Cardiac muscle cell (in vitro differentiated cells and primary cell): ENCODE measurements around the gene GLRA3. TPM values are rescaled to one million over a fixed set of nuclear protein-coding genes. Genes with fewer than 3 reads are reported as not detected.

Source experiments
- DNase-seq, 2 donors: peaks; one replicate each; pipeline versions ENCODE4 v3.0.0 to v3.0.0-alpha.2; 2010 to 2017; ENCODE audit warnings: low read depth in 1 of 2, low spot score in 1 of 2
- H3K27ac ChIP-seq: fragments of 200-600 bp; sonication (generic); 2 replicates; pipeline ENCODE4 v1.5.1; 2016
- H3K27me3 ChIP-seq: fragments of 200-600 bp; sonication (generic); 2 replicates; pipeline ENCODE4 v1.6.0; 2016; ENCODE audit warnings: control low read depth
- H3K36me3 ChIP-seq: fragments of 200-600 bp; sonication (generic); 2 replicates; pipeline ENCODE4 v1.5.1; 2016; ENCODE audit warnings: control low read depth
- H3K4me1 ChIP-seq: fragments of 200-600 bp; sonication (generic); 2 replicates; pipeline ENCODE4 v1.8.1; 2017; ENCODE audit warnings: low read depth, mild to moderate bottlenecking, mixed run types
- H3K4me3 ChIP-seq: fragments of 200-600 bp; sonication (generic); 2 replicates; pipeline ENCODE4 v1.5.1; 2016; ENCODE audit warnings: mild to moderate bottlenecking
- H3K9me3 ChIP-seq: fragments of 200-600 bp; sonication (generic); 2 replicates; pipeline ENCODE4 v1.5.1; 2017; ENCODE audit warnings: low read depth, mild to moderate bottlenecking, control low read depth
- polyA plus RNA-seq: library from polyadenylated mRNA; unstranded; fragments of >200 nt; fragmentation: Nextera tagmentation; extraction: Ambion mirVana; gene quantifications from 2 replicates; pipeline ENCODE4 v1.2.1, GENCODE V29; 2016
- total RNA-seq: library from RNA; depleted of rRNA; stranded (reverse); fragments of >200 nt; gene quantifications from 2 replicates; pipeline ENCODE4 v1.2.3, GENCODE V29; 2016
- TF ChIP-seq, protein P1 (sequence below): IDR thresholded peaks from 2 replicates; pipeline ENCODE4 v1.5.1; 2012; ENCODE audit warnings: low read depth, mild to moderate bottlenecking, low read length

Gene GLRA3
- total and polyA plus RNA-seq, 2 experiments from 2014 or later: not detected

DNA sequence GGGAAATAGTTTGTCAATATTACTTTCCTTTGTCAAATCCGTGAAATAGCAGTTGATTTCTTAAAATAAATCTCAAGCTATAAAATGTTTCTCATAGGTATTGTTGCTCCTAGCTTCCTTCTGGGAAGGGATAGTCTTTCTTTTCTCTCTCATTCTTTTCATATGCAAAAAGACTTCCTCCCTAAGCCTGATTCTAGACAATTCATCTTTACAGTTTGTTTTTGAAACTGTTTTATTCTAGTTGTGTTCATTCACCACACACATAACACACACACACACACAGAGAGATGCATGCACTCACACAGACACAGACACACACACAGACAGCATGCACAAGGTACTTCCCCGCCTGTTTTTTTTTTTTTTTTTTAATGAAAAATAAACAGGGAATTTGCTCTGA lies 18.2 kb downstream of the GLRA3 start:
- Histone ChIP-seq H3K27me3 (no peaks in the 10 kb centered on the region), H3K4me3 (no peak overlapping the region), H3K36me3 (no peaks in the 10 kb centered on the region), H3K4me1 (no peaks in the 10 kb centered on the region), H3K27ac (no peak overlapping the region), H3K9me3 (no peaks in the 10 kb centered on the region)
- TF ChIP-seq, protein P1, sequence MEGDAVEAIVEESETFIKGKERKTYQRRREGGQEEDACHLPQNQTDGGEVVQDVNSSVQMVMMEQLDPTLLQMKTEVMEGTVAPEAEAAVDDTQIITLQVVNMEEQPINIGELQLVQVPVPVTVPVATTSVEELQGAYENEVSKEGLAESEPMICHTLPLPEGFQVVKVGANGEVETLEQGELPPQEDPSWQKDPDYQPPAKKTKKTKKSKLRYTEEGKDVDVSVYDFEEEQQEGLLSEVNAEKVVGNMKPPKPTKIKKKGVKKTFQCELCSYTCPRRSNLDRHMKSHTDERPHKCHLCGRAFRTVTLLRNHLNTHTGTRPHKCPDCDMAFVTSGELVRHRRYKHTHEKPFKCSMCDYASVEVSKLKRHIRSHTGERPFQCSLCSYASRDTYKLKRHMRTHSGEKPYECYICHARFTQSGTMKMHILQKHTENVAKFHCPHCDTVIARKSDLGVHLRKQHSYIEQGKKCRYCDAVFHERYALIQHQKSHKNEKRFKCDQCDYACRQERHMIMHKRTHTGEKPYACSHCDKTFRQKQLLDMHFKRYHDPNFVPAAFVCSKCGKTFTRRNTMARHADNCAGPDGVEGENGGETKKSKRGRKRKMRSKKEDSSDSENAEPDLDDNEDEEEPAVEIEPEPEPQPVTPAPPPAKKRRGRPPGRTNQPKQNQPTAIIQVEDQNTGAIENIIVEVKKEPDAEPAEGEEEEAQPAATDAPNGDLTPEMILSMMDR: no peak
- DNase-seq: no peak

DNA sequence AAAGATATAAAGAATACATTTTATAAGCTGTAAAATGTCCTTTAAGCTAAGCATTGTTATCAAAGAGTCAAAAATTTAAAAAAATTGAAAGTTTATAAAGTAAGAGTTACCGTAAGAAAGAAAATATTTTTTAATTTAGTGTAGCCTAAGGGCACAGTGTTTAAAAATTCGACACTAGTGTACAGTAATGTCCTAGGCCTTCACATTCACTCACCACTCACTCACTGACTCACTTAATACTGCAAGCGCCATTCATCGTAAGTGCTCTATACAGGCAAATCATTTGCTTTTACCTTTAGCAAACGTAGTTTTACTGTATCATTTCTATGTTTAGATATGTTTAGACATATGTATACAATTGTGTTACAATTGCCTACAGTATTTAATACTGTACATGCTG lies 20.2 kb downstream of the GLRA3 start:
- H3K27me3 ChIP-seq: no peaks in the 10 kb centered on the region
- no peaks in the 10 kb centered on the region for H3K4me1 ChIP-seq
- no peak for DNase-seq
- no peaks in the 10 kb centered on the region for H3K9me3 ChIP-seq
- TF ChIP-seq, protein P1: no peak
- H3K27ac ChIP-seq: no peak overlapping the region
- H3K4me3 ChIP-seq: no peak overlapping the region
- no peaks in the 10 kb centered on the region for H3K36me3 ChIP-seq

DNA sequence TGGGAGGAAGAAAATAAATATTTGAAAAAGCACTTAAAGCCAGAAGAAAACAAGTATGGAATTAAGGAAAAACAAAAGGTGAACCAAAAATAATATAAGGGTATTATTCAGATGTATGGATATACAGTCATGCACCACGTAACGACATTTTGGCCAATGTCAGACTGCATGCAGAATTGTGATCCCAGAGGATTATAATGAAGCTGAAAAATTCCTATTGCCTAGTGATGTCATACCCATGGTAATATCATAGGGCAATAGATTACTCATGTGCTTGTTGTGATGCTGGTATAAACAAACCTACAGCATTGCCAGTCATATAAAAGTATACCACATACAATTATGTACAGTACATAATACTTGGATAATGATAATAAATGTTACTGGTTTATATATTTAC lies 20.9 kb downstream of the GLRA3 start:
- Histone ChIP-seq H3K9me3 (no peaks in the 10 kb centered on the region), H3K27me3 (no peaks in the 10 kb centered on the region), H3K4me1 (no peaks in the 10 kb centered on the region), H3K36me3 (no peaks in the 10 kb centered on the region), H3K27ac (no peak overlapping the region), H3K4me3 (no peak overlapping the region)
- DNase-seq: no peak
- TF ChIP-seq, protein P1: no peak

DNA sequence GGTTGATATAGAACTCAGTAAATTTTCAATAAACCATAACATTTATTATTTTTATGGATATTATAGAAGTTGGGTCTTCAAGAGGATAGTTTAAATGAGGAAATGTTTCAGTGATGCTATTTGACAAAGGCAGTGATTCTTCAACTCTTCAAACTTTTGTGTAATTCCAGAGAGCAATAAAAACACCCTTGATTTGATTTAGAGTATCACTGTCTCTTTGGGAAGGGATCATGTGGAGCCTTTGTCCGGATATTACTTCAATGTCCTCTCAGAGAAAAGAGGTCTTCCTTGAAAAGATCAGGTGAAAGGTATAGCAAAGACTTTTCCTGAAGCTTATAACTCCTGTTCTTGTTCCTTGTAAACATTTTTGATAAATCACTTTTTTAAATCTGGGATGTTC lies 23.3 kb downstream of the GLRA3 start:
- TF ChIP-seq, protein P1: no peak
- Histone ChIP-seq H3K27ac (no peak overlapping the region), H3K4me1 (no peaks in the 10 kb centered on the region), H3K9me3 (no peaks in the 10 kb centered on the region), H3K4me3 (no peak overlapping the region), H3K36me3 (no peaks in the 10 kb centered on the region), H3K27me3 (no peaks in the 10 kb centered on the region)
- no peak for DNase-seq

DNA sequence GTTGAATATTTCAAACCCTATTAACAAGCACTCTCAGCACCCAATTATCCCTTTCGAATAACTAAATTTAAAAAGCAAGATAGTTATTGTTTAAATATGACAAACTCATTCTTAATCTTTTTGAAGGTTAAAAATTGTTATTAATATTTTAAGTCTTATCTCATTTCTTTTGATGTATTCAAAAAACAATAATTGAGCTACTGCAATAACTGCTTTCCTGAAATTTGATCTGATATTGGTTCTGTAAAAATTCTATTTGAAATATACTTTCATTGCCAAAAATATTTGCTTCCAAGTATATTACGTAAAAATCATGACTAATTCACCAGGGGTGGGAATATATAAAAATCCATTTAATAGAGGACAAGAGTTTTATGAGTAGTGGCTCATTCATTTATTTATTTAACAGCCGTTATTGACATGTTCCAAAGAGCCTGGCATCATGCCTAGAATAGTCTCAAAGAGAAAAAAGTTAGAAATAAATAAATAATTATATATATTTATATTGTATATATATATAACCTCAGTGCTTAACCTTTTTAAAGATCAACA lies 34.4 kb downstream of the GLRA3 start:
- DNase-seq: no peak
- Histone ChIP-seq H3K27me3 (no peaks in the 10 kb centered on the region), H3K4me1 (no peaks in the 10 kb centered on the region)

More for the DNA sequence above, 34.4 kb downstream of the GLRA3 start:
- H3K36me3 ChIP-seq: no peaks in the 10 kb centered on the region
- H3K27ac ChIP-seq: no peak overlapping the region
- TF ChIP-seq, protein P1: no peak
- H3K9me3 ChIP-seq: no peaks in the 10 kb centered on the region
- no peak overlapping the region for H3K4me3 ChIP-seq
